ENCODE results near the gene GPATCH3.
A peak's percentile ranks its signal among the peaks of the same experiment; 100 is the strongest.

Gene GPATCH3

DNA sequence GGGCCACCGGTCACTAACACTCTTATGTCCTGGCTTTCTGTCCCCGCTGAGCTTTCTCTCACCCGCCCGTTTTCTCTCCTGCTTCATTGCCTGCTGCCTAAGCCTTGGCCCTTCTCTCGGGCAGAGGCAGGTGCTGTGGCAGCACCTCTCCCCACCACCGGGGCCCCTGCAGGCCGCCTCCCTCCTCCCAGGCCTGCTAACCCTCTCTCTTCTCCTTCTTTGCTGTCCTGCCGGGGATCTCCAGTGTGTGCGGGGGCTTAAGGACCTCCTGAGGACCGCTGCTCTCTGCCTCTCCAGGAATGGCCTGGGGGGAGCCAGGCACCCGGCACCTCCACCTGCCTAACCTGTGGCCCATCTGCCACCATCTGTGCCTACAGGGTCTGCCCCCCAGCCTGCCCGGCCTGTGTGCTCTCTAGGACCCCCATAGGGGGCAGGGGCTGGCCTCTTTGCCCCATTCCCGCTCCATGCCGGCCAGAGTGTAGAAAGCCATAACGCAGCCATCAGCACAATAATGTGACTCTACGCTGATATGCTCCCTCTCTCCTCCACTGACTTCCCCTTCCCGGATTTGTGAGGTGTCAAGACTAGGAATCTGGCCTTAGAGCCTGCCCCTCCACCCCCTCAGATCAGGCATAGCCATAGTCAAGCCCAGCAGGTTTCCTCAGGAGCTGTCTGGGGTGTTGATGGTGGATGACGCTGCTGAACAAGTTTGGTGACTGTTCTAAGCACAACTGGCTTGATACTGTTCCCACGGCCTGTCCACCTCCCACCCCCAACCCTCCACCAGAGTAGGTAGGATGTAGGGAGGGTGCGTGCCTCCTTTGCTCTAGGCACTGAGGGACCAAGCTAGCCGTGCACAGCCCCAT is 43.4 kb downstream of the GPATCH3 start:
- H3K9ac ChIP-seq (ENCODE audit: low read depth in 1 of 2, low read length in 2 of 2) = no peak overlapping the region
- peaks cover 16 to 25% of the 10 kb centered on the region in 2 donors for H3K36me3 ChIP-seq (ENCODE audit: control insufficient read depth in 2 of 2, insufficient read depth in 2 of 2, low read length in 2 of 2)
- H3K9me3 ChIP-seq (ENCODE audit: control insufficient read depth in 2 of 2, low read length in 2 of 2) = no peaks in the 10 kb centered on the region
- no peaks in the 10 kb centered on the region for H3K27me3 ChIP-seq (ENCODE audit: control insufficient read depth in 2 of 2, insufficient read depth in 2 of 2, low read length in 2 of 2)
- no peak overlapping the region for H3K4me3 ChIP-seq (ENCODE audit: low read length in 2 of 2)
- peaks cover 18 to 34% of the 10 kb centered on the region in 2 donors for H3K4me1 ChIP-seq (ENCODE audit: control insufficient read depth in 2 of 2, insufficient read depth in 2 of 2, low read length in 2 of 2)
- H3K27ac ChIP-seq (ENCODE audit: low read depth in 2 of 2, low read length in 2 of 2) = no peak overlapping the region

DNA sequence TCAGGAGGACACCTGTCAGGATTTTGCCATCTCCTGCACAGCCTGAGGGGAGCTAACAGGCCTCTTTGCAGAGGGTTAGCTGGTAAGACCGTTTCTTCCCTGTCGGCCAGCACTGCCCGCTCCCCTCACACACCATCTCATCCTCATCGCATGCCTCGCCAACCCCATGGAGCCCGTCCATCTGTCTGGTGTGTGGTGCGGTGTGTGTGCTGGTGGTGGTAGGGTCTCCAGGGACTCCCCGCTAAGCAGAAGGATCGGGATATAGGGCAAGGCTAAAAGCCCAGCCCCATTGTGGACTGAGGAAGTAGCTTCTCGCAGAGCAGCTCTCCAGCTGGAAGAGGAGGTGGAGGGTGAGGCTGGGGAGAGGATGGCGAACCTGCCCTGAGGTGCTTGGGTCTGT is 44.1 kb downstream of the GPATCH3 start:
- H3K4me1 ChIP-seq (ENCODE audit: control insufficient read depth in 2 of 2, insufficient read depth in 2 of 2, low read length in 2 of 2) = peaks cover 17 to 28% of the 10 kb centered on the region in 2 donors
- H3K27ac ChIP-seq (ENCODE audit: low read depth in 2 of 2, low read length in 2 of 2) = no peak overlapping the region
- no peaks in the 10 kb centered on the region for H3K9me3 ChIP-seq (ENCODE audit: control insufficient read depth in 2 of 2, low read length in 2 of 2)
- no peaks in the 10 kb centered on the region for H3K27me3 ChIP-seq (ENCODE audit: control insufficient read depth in 2 of 2, insufficient read depth in 2 of 2, low read length in 2 of 2)
- H3K4me3 ChIP-seq (ENCODE audit: low read length in 2 of 2) = no peak overlapping the region
- peaks cover 23 to 32% of the 10 kb centered on the region in 2 donors for H3K36me3 ChIP-seq (ENCODE audit: control insufficient read depth in 2 of 2, insufficient read depth in 2 of 2, low read length in 2 of 2)
- no peak overlapping the region for H3K9ac ChIP-seq (ENCODE audit: low read depth in 1 of 2, low read length in 2 of 2)

DNA sequence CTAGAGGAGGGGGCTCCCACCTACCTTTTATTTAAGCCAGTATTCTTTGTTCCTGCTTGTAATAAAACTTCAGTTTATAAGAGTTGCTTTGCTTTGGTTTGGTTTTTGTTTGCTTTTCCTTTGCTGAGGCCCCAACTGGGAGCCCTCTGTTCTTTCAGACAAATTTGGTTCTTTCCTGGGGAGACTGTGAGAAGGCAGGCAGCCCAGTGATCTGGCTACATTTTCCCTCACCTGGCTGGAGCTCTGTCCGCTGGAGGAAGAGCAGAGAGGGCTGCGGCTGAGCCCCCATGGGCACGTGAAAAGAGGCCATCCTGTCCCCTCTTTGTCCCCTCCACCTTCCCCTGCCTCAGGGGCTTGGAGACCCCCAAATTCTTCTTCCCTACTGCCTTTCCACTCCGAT is 44.6 kb downstream of the GPATCH3 start:
- H3K27ac ChIP-seq (ENCODE audit: low read depth in 2 of 2, low read length in 2 of 2) = peak overlapping the region; percentile 43 to 70
- H3K4me3 ChIP-seq (ENCODE audit: low read length in 2 of 2) = no peak overlapping the region
- no peaks in the 10 kb centered on the region for H3K27me3 ChIP-seq (ENCODE audit: control insufficient read depth in 2 of 2, insufficient read depth in 2 of 2, low read length in 2 of 2)
- peak overlapping the region in 1 of 2 donors; percentile 16 for H3K9ac ChIP-seq (ENCODE audit: low read depth in 1 of 2, low read length in 2 of 2)
- peaks cover 28 to 38% of the 10 kb centered on the region in 2 donors for H3K36me3 ChIP-seq (ENCODE audit: control insufficient read depth in 2 of 2, insufficient read depth in 2 of 2, low read length in 2 of 2)
- H3K9me3 ChIP-seq (ENCODE audit: control insufficient read depth in 2 of 2, low read length in 2 of 2) = no peaks in the 10 kb centered on the region
- peaks cover 18 to 29% of the 10 kb centered on the region in 2 donors for H3K4me1 ChIP-seq (ENCODE audit: control insufficient read depth in 2 of 2, insufficient read depth in 2 of 2, low read length in 2 of 2)

- H3K9me3 ChIP-seq (ENCODE audit: control insufficient read depth in 2 of 2, low read length in 2 of 2) = no peaks in the 10 kb centered on the region
- peak overlapping the region in 1 of 2 donors; percentile 16 for H3K9ac ChIP-seq (ENCODE audit: low read depth in 1 of 2, low read length in 2 of 2)
- peak overlapping the region; percentile 56 to 70 for H3K27ac ChIP-seq (ENCODE audit: low read depth in 2 of 2, low read length in 2 of 2)
- H3K36me3 ChIP-seq (ENCODE audit: control insufficient read depth in 2 of 2, insufficient read depth in 2 of 2, low read length in 2 of 2) = peaks cover 33 to 45% of the 10 kb centered on the region in 2 donors
- H3K27me3 ChIP-seq (ENCODE audit: control insufficient read depth in 2 of 2, insufficient read depth in 2 of 2, low read length in 2 of 2) = no peaks in the 10 kb centered on the region
- H3K4me3 ChIP-seq (ENCODE audit: low read length in 2 of 2) = no peak overlapping the region
- peaks cover 24 to 36% of the 10 kb centered on the region in 2 donors for H3K4me1 ChIP-seq (ENCODE audit: control insufficient read depth in 2 of 2, insufficient read depth in 2 of 2, low read length in 2 of 2)
These were observed 45.4 kb downstream of the GPATCH3 start for GRCh38 chr1:26854906-26855305.

DNA sequence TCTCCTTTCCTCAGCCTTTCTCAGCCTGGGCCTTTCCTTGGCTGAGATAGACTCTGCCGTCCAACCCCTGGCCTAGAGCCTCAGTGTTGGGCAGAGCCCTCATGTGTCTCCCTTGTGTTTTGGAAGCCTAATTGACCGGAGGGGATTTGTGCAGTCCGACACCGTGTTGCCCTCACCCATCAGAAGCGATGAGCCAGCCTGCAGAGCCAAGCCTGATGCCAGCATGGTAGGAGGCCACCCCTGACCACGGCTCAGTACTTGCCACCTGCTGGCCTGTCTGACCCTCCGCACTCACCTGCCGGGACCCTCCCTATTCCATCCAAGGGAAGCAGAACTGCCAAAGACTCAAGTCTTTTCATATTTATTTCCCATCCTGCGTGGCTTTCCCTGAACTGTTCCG is 46.7 kb downstream of the GPATCH3 start:
- Histone ChIP-seq H3K4me3 (ENCODE audit: low read length in 2 of 2) (no peak overlapping the region), H3K4me1 (ENCODE audit: control insufficient read depth in 2 of 2, insufficient read depth in 2 of 2, low read length in 2 of 2) (peaks cover 37 to 49% of the 10 kb centered on the region in 2 donors), H3K27ac (ENCODE audit: low read depth in 2 of 2, low read length in 2 of 2) (peak overlapping the region in 1 of 2 donors; percentile 58), H3K9me3 (ENCODE audit: control insufficient read depth in 2 of 2, low read length in 2 of 2) (no peaks in the 10 kb centered on the region), H3K27me3 (ENCODE audit: control insufficient read depth in 2 of 2, insufficient read depth in 2 of 2, low read length in 2 of 2) (no peaks in the 10 kb centered on the region), H3K9ac (ENCODE audit: low read depth in 1 of 2, low read length in 2 of 2) (peak overlapping the region in 1 of 2 donors; percentile 42), H3K36me3 (ENCODE audit: control insufficient read depth in 2 of 2, insufficient read depth in 2 of 2, low read length in 2 of 2) (peaks cover 33 to 54% of the 10 kb centered on the region in 2 donors)

DNA sequence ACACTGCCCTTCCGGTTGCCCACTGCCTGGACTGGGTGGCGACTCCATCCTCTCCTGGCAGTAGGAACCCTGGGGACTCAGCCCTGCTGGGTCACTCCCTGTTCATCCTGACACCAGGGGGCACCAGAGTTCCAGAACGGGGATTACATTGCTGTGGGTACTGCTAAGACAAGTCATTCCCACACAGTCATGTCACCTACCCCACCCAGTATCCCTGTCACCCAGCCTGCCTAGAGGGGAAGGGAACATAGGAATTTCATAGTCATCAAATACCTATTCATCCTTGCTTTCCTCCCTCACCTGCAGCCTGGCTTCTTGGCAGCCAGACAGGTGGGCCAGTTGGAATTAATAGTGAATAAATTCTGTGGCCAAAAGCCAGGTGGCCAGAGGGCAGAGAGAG is 47.1 kb downstream of the GPATCH3 start:
- peaks cover 33 to 58% of the 10 kb centered on the region in 2 donors for H3K36me3 ChIP-seq (ENCODE audit: control insufficient read depth in 2 of 2, insufficient read depth in 2 of 2, low read length in 2 of 2)
- H3K9me3 ChIP-seq (ENCODE audit: control insufficient read depth in 2 of 2, low read length in 2 of 2) = no peaks in the 10 kb centered on the region
- H3K4me1 ChIP-seq (ENCODE audit: control insufficient read depth in 2 of 2, insufficient read depth in 2 of 2, low read length in 2 of 2) = peaks cover 41 to 53% of the 10 kb centered on the region in 2 donors
- peak overlapping the region in 1 of 2 donors; percentile 42 for H3K9ac ChIP-seq (ENCODE audit: low read depth in 1 of 2, low read length in 2 of 2)
- H3K4me3 ChIP-seq (ENCODE audit: low read length in 2 of 2) = no peak overlapping the region
- H3K27ac ChIP-seq (ENCODE audit: low read depth in 2 of 2, low read length in 2 of 2) = peak overlapping the region in 1 of 2 donors; percentile 58
- no peaks in the 10 kb centered on the region for H3K27me3 ChIP-seq (ENCODE audit: control insufficient read depth in 2 of 2, insufficient read depth in 2 of 2, low read length in 2 of 2)

GRCh38 chr1:26852701-26853100 is 47.6 kb downstream of the GPATCH3 start:
- Histone ChIP-seq H3K4me3 (ENCODE audit: low read length in 2 of 2) (no peak overlapping the region), H3K27ac (ENCODE audit: low read depth in 2 of 2, low read length in 2 of 2) (no peak overlapping the region), H3K9me3 (ENCODE audit: control insufficient read depth in 2 of 2, low read length in 2 of 2) (no peaks in the 10 kb centered on the region), H3K27me3 (ENCODE audit: control insufficient read depth in 2 of 2, insufficient read depth in 2 of 2, low read length in 2 of 2) (no peaks in the 10 kb centered on the region), H3K9ac (ENCODE audit: low read depth in 1 of 2, low read length in 2 of 2) (no peak overlapping the region), H3K36me3 (ENCODE audit: control insufficient read depth in 2 of 2, insufficient read depth in 2 of 2, low read length in 2 of 2) (peaks cover 33 to 62% of the 10 kb centered on the region in 2 donors), H3K4me1 (ENCODE audit: control insufficient read depth in 2 of 2, insufficient read depth in 2 of 2, low read length in 2 of 2) (peaks cover 44 to 54% of the 10 kb centered on the region in 2 donors)

GRCh38 chr1:26851106-26851684 is 49.1 kb downstream of the GPATCH3 start:
- no peaks in the 10 kb centered on the region for H3K27me3 ChIP-seq (ENCODE audit: control insufficient read depth in 2 of 2, insufficient read depth in 2 of 2, low read length in 2 of 2)
- H3K9me3 ChIP-seq (ENCODE audit: control insufficient read depth in 2 of 2, low read length in 2 of 2) = no peaks in the 10 kb centered on the region
- no peak overlapping the region for H3K9ac ChIP-seq (ENCODE audit: low read depth in 1 of 2, low read length in 2 of 2)
- no peak overlapping the region for H3K27ac ChIP-seq (ENCODE audit: low read depth in 2 of 2, low read length in 2 of 2)
- H3K36me3 ChIP-seq (ENCODE audit: control insufficient read depth in 2 of 2, insufficient read depth in 2 of 2, low read length in 2 of 2) = peaks cover 33 to 65% of the 10 kb centered on the region in 2 donors
- no peak overlapping the region for H3K4me3 ChIP-seq (ENCODE audit: low read length in 2 of 2)
- peaks cover 45 to 56% of the 10 kb centered on the region in 2 donors for H3K4me1 ChIP-seq (ENCODE audit: control insufficient read depth in 2 of 2, insufficient read depth in 2 of 2, low read length in 2 of 2)

GRCh38 chr1:26848941-26849774 is 51.1 kb downstream of the GPATCH3 start:
- peaks cover 30 to 37% of the 10 kb centered on the region in 2 donors for H3K4me1 ChIP-seq (ENCODE audit: control insufficient read depth in 2 of 2, insufficient read depth in 2 of 2, low read length in 2 of 2)
- H3K27me3 ChIP-seq (ENCODE audit: control insufficient read depth in 2 of 2, insufficient read depth in 2 of 2, low read length in 2 of 2) = no peaks in the 10 kb centered on the region
- H3K27ac ChIP-seq (ENCODE audit: low read depth in 2 of 2, low read length in 2 of 2) = peak overlapping the region; percentile 83 to 85
- H3K9ac ChIP-seq (ENCODE audit: low read depth in 1 of 2, low read length in 2 of 2) = peak overlapping the region; percentile 35 to 63
- H3K9me3 ChIP-seq (ENCODE audit: control insufficient read depth in 2 of 2, low read length in 2 of 2) = no peaks in the 10 kb centered on the region
- H3K4me3 ChIP-seq (ENCODE audit: low read length in 2 of 2) = no peak overlapping the region
- peaks cover 33 to 64% of the 10 kb centered on the region in 2 donors for H3K36me3 ChIP-seq (ENCODE audit: control insufficient read depth in 2 of 2, insufficient read depth in 2 of 2, low read length in 2 of 2)

All from mucosa of rectum (tissue), 2 donors.